Adrenal gland (tissue), 12 donors: ENCODE results near the gene PRKN. TPM values are rescaled to one million over a fixed set of nuclear protein-coding genes. Genes with fewer than 3 reads are reported as not detected.

ENCODE experiments used
- DNase-seq, 7 donors: peaks; one replicate each; pipeline ENCODE4 v3.0.0-alpha.2; 2019 to 2020
- H3K27ac ChIP-seq, 5 donors: fragments of 200-600 bp; sonication (generic) in 4 of 5; 1 replicate in 3 of 5; 2 replicates in 2 of 5; pipeline versions ENCODE4 v1.5.1 to v1.8.0; 2016 to 2020; ENCODE audit warnings: mild to moderate bottlenecking in 1 of 5
- H3K27me3 ChIP-seq: fragments of 200-600 bp; 2 replicates; pipeline ENCODE4 v1.8.0; 2021
- H3K36me3 ChIP-seq, 2 donors: fragments of 200-600 bp; replicated peaks in 1 of 2; 1 replicate in 1 of 2; 2 replicates in 1 of 2; pipeline versions ENCODE4 v1.5.1 to v1.8.0; 2018 to 2022
- H3K4me1 ChIP-seq, 2 donors: fragments of 200-600 bp; replicated peaks in 1 of 2; 1 replicate in 1 of 2; 2 replicates in 1 of 2; pipeline versions ENCODE4 v1.5.1 to v1.8.0; 2018 to 2021
- H3K4me3 ChIP-seq, 4 donors: fragments of 200-600 bp; sonication (generic) in 3 of 4; one replicate each; pipeline ENCODE4 v1.5.1; 2016 to 2018
- H3K9me3 ChIP-seq, 3 donors: fragments of 200-600 bp; sonication (generic) in 1 of 3; replicated peaks in 1 of 3; 1 replicate in 2 of 3; 2 replicates in 1 of 3; pipeline versions ENCODE4 v1.5.1 to v1.8.0; 2016 to 2021
- POLR2A ChIP-seq, 2 donors: fragments of 450-650 bp; IDR thresholded peaks; one replicate each; pipeline ENCODE4 v1.6.1; 2017; ENCODE audit warnings: antibody characterized with exemption in 2 of 2, mild to moderate bottlenecking in 2 of 2, moderate library complexity in 1 of 2
- WGBS, 4 donors: extraction: QIAGEN DNeasy Blood & Tissue Kit in 2 of 4; methylation state at CpG; one replicate each; pipeline versions ENCODE4 v1.1.5 to v1.1.7; 2013 to 2017; 5-methylcytosine and 5-hydroxymethylcytosine counted together
- intact Hi-C, 2 donors: fragments of 100-400 bp; cut with DNase I; formaldehyde crosslinking; loops; one replicate each; pipeline versions ENCODE4 v1.14.1 to v1.15.0; 2022 to 2023
- polyA plus RNA-seq, 3 donors: library from polyadenylated mRNA; stranded (reverse); fragments of 200-250 nt in 2 of 3; fragments of 350-450 nt in 1 of 3; fragmentation: Illumina TruSeq in 1 of 3; extraction: RNeasy Lipid Tissue Mini Kit (QIAGEN cat#74804) in 1 of 3; gene quantifications; one replicate each; pipeline ENCODE4 v1.2.3, GENCODE V29; 2013 to 2014
- total RNA-seq, 9 donors: library from RNA; depleted of rRNA in 4 of 9; stranded (reverse); fragments of >200 nt in 4 of 9; fragments of 120-200 nt in 1 of 9; fragmentation: NEBNext Ultra II Directional in 1 of 9; extraction: Animal tissue kit (Norgen Biotek cat#: 25700) in 1 of 9; gene quantifications; one replicate each; pipeline versions ENCODE4 v1.1.0 to v1.2.4, GENCODE V29; 2013 to 2023
- TF ChIP-seq, protein P1 (sequence below), 6 experiments: fragments of 450-650 bp in 4 of 6; fragments of 200-600 bp in 2 of 6; sonication (generic) in 1 of 6; IDR thresholded peaks; 1 replicate in 5 of 6; 2 replicates in 1 of 6; pipeline versions ENCODE4 v1.5.1 to v1.8.0; 2016 to 2021; ENCODE audit warnings: antibody characterized with exemption in 6 of 6, mild to moderate bottlenecking in 2 of 6, moderate library complexity in 1 of 6
- donor health status: healthy with polysubstance abuse.
- donor health status: Bipolar disorder and iron deficiency.
- donor health status: DM: yes; HTN: yes; CAD: no.
- donor health status: DM: no; HTN: no; CAD: no.
- donor health status: DM: no; HTN: no; CAD: no.
- donor health status: DM: yes; HTN: yes; CAD: no.

Gene PRKN
- total and polyA plus RNA-seq, 12 donors: 1.9 to 159 (median 13.3) TPM

DNA sequence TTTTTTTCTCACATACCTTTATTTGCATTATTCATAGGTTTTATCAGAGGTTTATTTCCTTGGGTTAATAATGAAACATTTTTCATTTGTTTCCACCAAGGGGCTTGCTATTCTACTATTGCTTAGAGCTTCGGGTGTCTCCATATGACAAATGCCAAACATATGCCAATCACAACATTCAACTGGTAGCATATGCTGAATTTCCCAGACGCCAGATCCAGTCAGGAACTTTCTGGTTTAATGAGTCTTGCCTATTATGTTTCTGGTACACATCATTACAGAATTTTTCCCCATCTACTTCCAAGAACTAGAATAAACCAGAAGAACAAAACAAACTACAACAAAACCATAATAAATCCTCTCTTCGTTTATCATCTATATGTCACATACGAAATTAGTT lies 180.7 kb downstream of the PRKN start:
- Histone ChIP-seq H3K27me3 (no peaks in the 10 kb centered on the region), H3K9me3 (no peaks in the 10 kb centered on the region), H3K4me3 (no peak overlapping the region), H3K27ac (no peak overlapping the region), H3K36me3 (no peaks in the 10 kb centered on the region), H3K4me1 (no peaks in the 10 kb centered on the region)
- TF ChIP-seq, protein P1, sequence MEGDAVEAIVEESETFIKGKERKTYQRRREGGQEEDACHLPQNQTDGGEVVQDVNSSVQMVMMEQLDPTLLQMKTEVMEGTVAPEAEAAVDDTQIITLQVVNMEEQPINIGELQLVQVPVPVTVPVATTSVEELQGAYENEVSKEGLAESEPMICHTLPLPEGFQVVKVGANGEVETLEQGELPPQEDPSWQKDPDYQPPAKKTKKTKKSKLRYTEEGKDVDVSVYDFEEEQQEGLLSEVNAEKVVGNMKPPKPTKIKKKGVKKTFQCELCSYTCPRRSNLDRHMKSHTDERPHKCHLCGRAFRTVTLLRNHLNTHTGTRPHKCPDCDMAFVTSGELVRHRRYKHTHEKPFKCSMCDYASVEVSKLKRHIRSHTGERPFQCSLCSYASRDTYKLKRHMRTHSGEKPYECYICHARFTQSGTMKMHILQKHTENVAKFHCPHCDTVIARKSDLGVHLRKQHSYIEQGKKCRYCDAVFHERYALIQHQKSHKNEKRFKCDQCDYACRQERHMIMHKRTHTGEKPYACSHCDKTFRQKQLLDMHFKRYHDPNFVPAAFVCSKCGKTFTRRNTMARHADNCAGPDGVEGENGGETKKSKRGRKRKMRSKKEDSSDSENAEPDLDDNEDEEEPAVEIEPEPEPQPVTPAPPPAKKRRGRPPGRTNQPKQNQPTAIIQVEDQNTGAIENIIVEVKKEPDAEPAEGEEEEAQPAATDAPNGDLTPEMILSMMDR (IDR thresholded peaks at IDR 0.05): no peak
- TF ChIP-seq POLR2A (IDR thresholded peaks at IDR 0.05): no peak
- intact Hi-C loops: no loop called here
- WGBS, 4 donors: 86 to 91% (median 89%) methylated on average over 4 of the region's 4 CpGs
- DNase-seq: no peak

DNA sequence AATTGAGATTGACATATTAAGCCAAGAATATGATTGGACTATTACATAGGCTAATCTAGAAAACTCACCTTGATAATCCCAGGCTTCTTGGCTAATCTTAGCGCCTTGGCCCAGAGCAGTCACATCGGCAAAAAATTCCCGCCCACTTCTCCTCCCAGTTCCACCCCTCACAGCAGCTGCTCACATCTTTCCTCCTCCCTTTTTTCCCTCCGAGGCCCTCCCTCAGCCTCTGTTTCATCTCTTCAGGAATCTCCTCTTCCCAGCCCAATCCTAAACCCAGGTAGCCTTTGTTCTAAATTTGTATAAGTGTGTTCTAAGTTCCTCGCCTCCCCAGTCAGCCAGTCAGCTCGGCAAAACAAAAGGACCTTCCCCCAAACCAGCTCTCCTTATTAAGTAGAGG lies 184.3 kb downstream of the PRKN start:
- DNase-seq: no peak
- Histone ChIP-seq H3K4me1 (no peaks in the 10 kb centered on the region), H3K4me3 (no peak overlapping the region), H3K27me3 (no peaks in the 10 kb centered on the region), H3K27ac (no peak overlapping the region), H3K36me3 (no peaks in the 10 kb centered on the region), H3K9me3 (no peaks in the 10 kb centered on the region)
- WGBS, 4 donors: 89 to 94% (median 91%) methylated on average over 6 of the region's 6 CpGs
- intact Hi-C loops: no loop called here
- TF ChIP-seq, protein P1 (IDR thresholded peaks at IDR 0.05): no peak
- no peak for TF ChIP-seq POLR2A (IDR thresholded peaks at IDR 0.05)

DNA sequence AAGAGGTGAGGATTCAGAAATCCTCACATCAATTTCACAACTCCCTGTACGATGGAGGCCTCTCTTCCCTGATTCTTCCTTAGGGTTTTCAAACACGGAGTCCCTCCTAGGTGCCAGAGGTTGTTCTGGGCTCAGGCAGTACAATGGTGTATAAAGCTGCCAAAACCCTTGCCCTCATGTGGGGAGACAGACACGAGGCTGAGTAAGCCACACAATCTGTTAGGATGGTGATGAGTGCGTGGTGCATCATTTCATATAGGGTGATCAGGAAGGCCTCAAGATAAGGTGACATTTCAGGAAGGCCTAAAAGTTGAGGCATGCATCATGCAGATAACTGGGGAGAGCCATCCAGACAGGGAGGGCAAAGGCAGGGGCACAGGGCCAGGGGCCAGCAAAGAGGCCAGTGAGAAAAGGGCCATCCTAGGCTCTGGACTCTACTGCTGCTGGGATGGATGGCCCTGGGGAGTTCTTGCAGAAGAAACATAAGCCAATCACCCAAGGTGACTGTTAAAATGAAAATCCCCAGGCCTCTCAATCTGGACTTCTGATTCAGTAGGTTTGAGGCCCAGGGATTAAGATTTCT lies 186.5 kb downstream of the PRKN start:
- no peak for DNase-seq
- WGBS, 4 donors: 89 to 95% (median 92%) methylated on average over 4 of the region's 4 CpGs
- intact Hi-C loops: no loop called here
- H3K9me3 ChIP-seq: no peaks in the 10 kb centered on the region
- no peak overlapping the region for H3K4me3 ChIP-seq
- H3K27me3 ChIP-seq: no peaks in the 10 kb centered on the region
- no peaks in the 10 kb centered on the region for H3K4me1 ChIP-seq
- TF ChIP-seq, protein P1 (IDR thresholded peaks at IDR 0.05): no peak
- no peak for TF ChIP-seq POLR2A (IDR thresholded peaks at IDR 0.05)
- H3K27ac ChIP-seq: no peak overlapping the region
- H3K36me3 ChIP-seq: no peaks in the 10 kb centered on the region

DNA sequence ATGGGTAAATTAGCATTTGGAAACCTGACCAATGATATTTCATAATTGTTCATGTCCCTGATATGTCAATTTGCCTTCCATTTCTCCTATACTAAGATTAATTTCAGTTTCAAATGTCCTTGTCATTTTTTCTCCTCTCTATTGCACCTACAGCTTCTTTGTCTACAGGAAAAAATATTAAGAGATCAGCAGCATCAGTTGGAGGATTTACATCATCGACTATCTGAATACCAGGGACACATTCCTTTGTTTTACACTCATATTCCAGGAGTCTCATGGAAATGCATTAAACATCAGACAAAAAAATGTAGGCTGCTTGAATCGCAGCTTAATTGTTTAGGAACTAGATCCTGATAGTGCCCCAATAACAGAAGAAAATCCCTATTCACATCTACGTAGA lies 188.2 kb downstream of the PRKN start:
- H3K27me3 ChIP-seq: no peaks in the 10 kb centered on the region
- WGBS, 4 donors: 77 to 84% (median 81%) methylated on average over 3 of the region's 3 CpGs
- intact Hi-C loops: no loop called here

More for the DNA sequence above, 188.2 kb downstream of the PRKN start:
- no peaks in the 10 kb centered on the region for H3K4me1 ChIP-seq
- H3K9me3 ChIP-seq: no peaks in the 10 kb centered on the region
- no peak overlapping the region for H3K4me3 ChIP-seq
- H3K27ac ChIP-seq: no peak overlapping the region
- no peaks in the 10 kb centered on the region for H3K36me3 ChIP-seq
- DNase-seq: no peak
- TF ChIP-seq, protein P1 (IDR thresholded peaks at IDR 0.05): no peak
- TF ChIP-seq POLR2A (IDR thresholded peaks at IDR 0.05): no peak
